ENCODE data around the gene SLIT3. TPM values are rescaled to one million over a fixed set of nuclear protein-coding genes. Genes with fewer than 3 reads are reported as not detected.

Gene SLIT3
- total RNA-seq, 1 donor from 2014 or later, result 0.75 TPM

- intact Hi-C loops (cut with micrococcal nuclease), result no loop called here
- Mint-ChIP-seq H3K27me3 (peaks cover 15% of the 10 kb centered on the region), H3K36me3 (ENCODE audit: low read depth) (no peaks in the 10 kb centered on the region), H3K27ac (no peak overlapping the region), H3K9me3 (peaks cover 3% of the 10 kb centered on the region), H3K4me3 (no peak overlapping the region), H3K4me1 (no peaks in the 10 kb centered on the region)
- DNase-seq, result no peak
Measured at GRCh38 chr5:168969326-168969886, 331.5 kb downstream of the SLIT3 start.

DNA sequence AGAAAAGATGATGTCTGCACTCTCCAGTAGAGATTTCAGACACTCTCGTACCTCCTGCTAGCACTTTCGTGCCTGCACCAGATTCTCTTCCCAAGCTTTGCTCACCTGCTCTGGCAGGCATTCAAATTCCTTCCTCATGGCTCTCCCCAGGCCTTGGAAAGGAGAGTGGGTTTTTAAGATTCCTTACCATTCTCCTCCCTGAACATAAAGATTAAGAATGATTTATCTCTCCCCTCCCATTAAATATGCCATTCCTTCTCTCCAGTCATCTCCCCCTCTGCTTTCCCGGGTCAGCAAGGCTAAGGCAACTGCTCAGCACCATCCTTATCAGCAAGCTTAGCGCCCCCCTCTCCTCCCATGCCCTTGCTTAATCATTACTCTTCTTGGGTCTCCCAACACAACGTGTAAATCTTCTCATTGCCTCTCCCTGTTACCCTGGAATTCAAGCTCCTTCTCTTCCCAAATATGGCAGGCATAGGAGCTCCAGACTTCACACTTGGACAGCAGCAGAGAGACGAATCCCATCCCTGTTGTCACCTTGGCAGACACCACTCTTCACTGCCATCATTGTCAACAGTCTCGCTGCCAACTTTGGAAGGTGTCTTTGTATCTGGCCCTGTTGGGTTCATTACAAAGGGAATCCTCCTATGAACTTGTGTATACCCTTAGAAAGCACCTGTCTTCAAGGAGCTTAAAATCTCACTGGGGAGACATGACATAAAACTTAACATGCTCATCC is 332.9 kb downstream of the SLIT3 start:
- Mint-ChIP-seq H3K36me3 (ENCODE audit: low read depth) (no peaks in the 10 kb centered on the region), H3K4me3 (no peak overlapping the region), H3K27ac (no peak overlapping the region), H3K27me3 (peaks cover 13% of the 10 kb centered on the region), H3K4me1 (no peaks in the 10 kb centered on the region), H3K9me3 (peaks cover 3% of the 10 kb centered on the region)
- intact Hi-C loops (cut with micrococcal nuclease), result no loop called here
- no peak for DNase-seq

DNA sequence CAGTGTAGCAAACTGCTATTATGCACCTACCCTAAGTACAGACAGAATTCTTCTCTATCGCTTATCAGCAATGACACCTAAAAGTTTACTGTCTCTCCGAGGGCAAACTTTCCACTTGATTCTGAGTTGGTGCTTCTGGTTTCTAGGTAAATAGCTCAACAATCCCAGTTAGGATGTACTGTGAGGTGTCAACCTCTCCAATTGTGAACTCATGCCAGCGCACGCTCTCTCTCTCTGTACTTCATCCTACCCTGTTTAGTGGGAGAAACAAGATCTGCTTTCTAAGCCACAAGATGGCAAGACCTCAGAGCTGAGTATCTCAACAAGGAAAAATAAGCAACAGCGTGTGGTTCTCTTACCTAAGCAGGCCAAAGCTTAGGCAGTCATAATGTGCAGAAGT is 335.3 kb downstream of the SLIT3 start:
- Mint-ChIP-seq H3K4me1 (peaks cover 2% of the 10 kb centered on the region), H3K4me3 (no peak overlapping the region), H3K27me3 (peaks cover 8% of the 10 kb centered on the region), H3K9me3 (peaks cover 3% of the 10 kb centered on the region), H3K27ac (no peak overlapping the region), H3K36me3 (ENCODE audit: low read depth) (no peaks in the 10 kb centered on the region)
- intact Hi-C loops (cut with micrococcal nuclease), result no loop called here
- DNase-seq, result no peak

GRCh38 chr5:168964182-168964581 is 336.8 kb downstream of the SLIT3 start:
- Mint-ChIP-seq H3K4me1 (peaks cover 2% of the 10 kb centered on the region), H3K36me3 (ENCODE audit: low read depth) (no peaks in the 10 kb centered on the region), H3K4me3 (no peak overlapping the region), H3K27ac (no peak overlapping the region), H3K27me3 (peaks cover 8% of the 10 kb centered on the region), H3K9me3 (peaks cover 3% of the 10 kb centered on the region)
- intact Hi-C loops (cut with micrococcal nuclease), result no loop called here
- DNase-seq, result no peak

DNA sequence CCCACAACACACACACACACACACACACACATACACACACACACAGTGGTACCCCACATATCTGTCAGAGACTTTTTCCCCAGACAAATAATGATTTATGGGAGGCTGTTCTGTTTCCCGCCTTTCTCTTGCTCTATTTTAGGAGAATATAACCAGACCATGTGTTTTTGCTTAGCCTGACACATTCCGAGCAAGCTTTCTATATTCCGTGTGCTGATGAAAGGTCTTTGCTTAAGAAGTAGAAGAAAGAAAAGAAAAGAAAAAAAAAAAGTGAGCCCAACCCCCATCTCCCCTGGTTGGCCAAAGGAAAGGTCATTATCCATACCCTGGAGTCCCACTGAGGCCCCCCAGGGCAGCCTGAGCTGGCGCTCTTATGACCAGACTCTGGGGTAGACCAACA is 338.6 kb downstream of the SLIT3 start:
- intact Hi-C loops (cut with micrococcal nuclease), result no loop called here
- H3K27me3 Mint-ChIP-seq, result peaks cover 8% of the 10 kb centered on the region
- H3K9me3 Mint-ChIP-seq, result no peaks in the 10 kb centered on the region
- no peaks in the 10 kb centered on the region for H3K36me3 Mint-ChIP-seq (ENCODE audit: low read depth)
- no peak overlapping the region for H3K4me3 Mint-ChIP-seq
- H3K27ac Mint-ChIP-seq, result no peak overlapping the region
- H3K4me1 Mint-ChIP-seq, result peaks cover 2% of the 10 kb centered on the region
- DNase-seq, result no peak

DNA sequence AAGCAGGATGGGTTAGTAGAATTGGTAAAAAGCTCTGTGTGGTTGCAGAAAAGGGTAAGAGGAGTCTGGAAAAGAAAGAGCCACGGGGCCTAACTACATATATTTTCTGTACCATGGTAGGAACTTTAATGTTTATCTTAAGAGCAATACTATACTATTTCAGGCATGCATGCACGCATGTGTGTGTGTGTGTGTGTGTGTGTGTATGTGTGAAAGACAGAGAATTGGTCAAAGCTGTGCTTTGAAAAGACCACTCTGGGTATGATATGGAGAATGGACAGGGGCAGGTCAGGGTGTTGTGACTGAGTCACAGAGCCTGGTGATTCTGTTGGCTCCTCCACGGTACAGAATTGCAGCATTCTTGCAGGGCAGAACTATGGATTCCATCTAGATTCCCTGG is 339.3 kb downstream of the SLIT3 start:
- Mint-ChIP-seq H3K27me3 (peaks cover 8% of the 10 kb centered on the region), H3K9me3 (no peaks in the 10 kb centered on the region), H3K4me1 (peaks cover 2% of the 10 kb centered on the region), H3K4me3 (no peak overlapping the region), H3K36me3 (ENCODE audit: low read depth) (no peaks in the 10 kb centered on the region), H3K27ac (no peak overlapping the region)
- no peak for DNase-seq
- intact Hi-C loops (cut with micrococcal nuclease), result no loop called here

GRCh38 chr5:168960497-168960896 is 340.4 kb downstream of the SLIT3 start:
- DNase-seq, result no peak
- Mint-ChIP-seq H3K4me3 (no peak overlapping the region), H3K27ac (no peak overlapping the region), H3K4me1 (peaks cover 2% of the 10 kb centered on the region), H3K9me3 (no peaks in the 10 kb centered on the region), H3K27me3 (peaks cover 2% of the 10 kb centered on the region), H3K36me3 (ENCODE audit: low read depth) (no peaks in the 10 kb centered on the region)
- intact Hi-C loops (cut with micrococcal nuclease), result no loop called here

GRCh38 chr5:168953351-168953750 is 347.6 kb downstream of the SLIT3 start:
- intact Hi-C loops (cut with micrococcal nuclease), result no loop called here
- no peak overlapping the region for H3K4me3 Mint-ChIP-seq

GRCh38 chr5:168952196-168952595 is 348.7 kb downstream of the SLIT3 start:
- Mint-ChIP-seq H3K36me3 (ENCODE audit: low read depth) (no peaks in the 10 kb centered on the region), H3K27me3 (no peaks in the 10 kb centered on the region), H3K4me3 (no peak overlapping the region), H3K27ac (no peak overlapping the region), H3K4me1 (peaks cover 4% of the 10 kb centered on the region), H3K9me3 (no peaks in the 10 kb centered on the region)
- intact Hi-C loops (cut with micrococcal nuclease), result no loop called here
- DNase-seq, result no peak

More at GRCh38 chr5:168953351-168953750, 347.6 kb downstream of the SLIT3 start:
- no peaks in the 10 kb centered on the region for H3K27me3 Mint-ChIP-seq
- H3K9me3 Mint-ChIP-seq, result no peaks in the 10 kb centered on the region
- no peaks in the 10 kb centered on the region for H3K36me3 Mint-ChIP-seq (ENCODE audit: low read depth)
- H3K4me1 Mint-ChIP-seq, result peaks cover 4% of the 10 kb centered on the region
- no peak for DNase-seq
- H3K27ac Mint-ChIP-seq, result no peak overlapping the region

GRCh38 chr5:168951769-168952168 is 349.2 kb downstream of the SLIT3 start:
- Mint-ChIP-seq H3K27me3 (no peaks in the 10 kb centered on the region), H3K4me1 (peaks cover 5% of the 10 kb centered on the region)
- intact Hi-C loops (cut with micrococcal nuclease), result no loop called here

GRCh38 chr5:168951356-168951755 is 349.6 kb downstream of the SLIT3 start:
- DNase-seq, result no peak
- H3K36me3 Mint-ChIP-seq (ENCODE audit: low read depth), result no peaks in the 10 kb centered on the region
- no peak overlapping the region for H3K4me3 Mint-ChIP-seq
- H3K27ac Mint-ChIP-seq, result no peak overlapping the region
- intact Hi-C loops (cut with micrococcal nuclease), result no loop called here
- no peaks in the 10 kb centered on the region for H3K27me3 Mint-ChIP-seq
- H3K4me1 Mint-ChIP-seq, result peaks cover 5% of the 10 kb centered on the region
- no peaks in the 10 kb centered on the region for H3K9me3 Mint-ChIP-seq

More at GRCh38 chr5:168951769-168952168, 349.2 kb downstream of the SLIT3 start:
- no peak overlapping the region for H3K4me3 Mint-ChIP-seq
- no peaks in the 10 kb centered on the region for H3K36me3 Mint-ChIP-seq (ENCODE audit: low read depth)
- DNase-seq, result no peak
- no peak overlapping the region for H3K27ac Mint-ChIP-seq
- H3K9me3 Mint-ChIP-seq, result no peaks in the 10 kb centered on the region

DNA sequence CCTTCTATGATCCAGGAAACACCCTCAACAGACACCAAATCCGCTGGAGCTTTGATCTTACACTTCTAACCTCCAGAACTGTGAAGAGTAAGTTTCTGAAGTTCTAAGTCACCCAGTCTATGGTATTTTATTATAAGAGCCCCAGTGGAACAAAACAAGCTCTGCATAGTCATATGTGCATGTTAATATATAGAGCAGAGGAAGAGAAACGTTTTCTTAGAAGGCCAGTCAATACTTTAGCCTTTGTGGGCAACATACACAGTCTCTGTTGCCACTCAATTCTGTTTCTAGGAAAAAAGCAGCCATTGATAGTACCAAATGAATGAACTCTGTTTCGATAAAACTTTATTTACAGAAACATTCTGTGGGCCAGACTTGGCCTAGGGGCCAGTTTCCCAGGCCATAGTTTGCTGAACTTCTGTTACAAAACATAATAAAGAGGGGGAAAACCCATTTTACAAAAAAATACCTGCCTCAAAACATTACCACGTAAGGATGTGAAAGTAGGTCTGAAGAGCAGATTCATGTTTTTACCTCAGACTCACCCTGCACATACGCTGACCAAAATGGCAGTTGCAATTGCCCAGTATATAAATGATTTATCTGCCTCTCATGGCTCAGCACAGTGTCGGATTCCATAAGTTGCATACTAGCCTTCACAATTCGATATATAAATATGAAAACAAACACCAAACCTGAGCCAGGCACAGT is 350.5 kb downstream of the SLIT3 start:
- Mint-ChIP-seq H3K36me3 (ENCODE audit: low read depth) (no peaks in the 10 kb centered on the region), H3K27ac (no peak overlapping the region), H3K27me3 (no peaks in the 10 kb centered on the region), H3K4me1 (peaks cover 5% of the 10 kb centered on the region), H3K9me3 (no peaks in the 10 kb centered on the region), H3K4me3 (no peak overlapping the region)
- no peak for DNase-seq
- intact Hi-C loops (cut with micrococcal nuclease), result no loop called here

GRCh38 chr5:168948746-168949145 is 352.2 kb downstream of the SLIT3 start:
- no peaks in the 10 kb centered on the region for H3K36me3 Mint-ChIP-seq (ENCODE audit: low read depth)
- intact Hi-C loops (cut with micrococcal nuclease), result loop anchor here (5.0 kb wide), 1 partner anchor 266 kb away; no protein-coding TSS in a partner anchor
- H3K4me1 Mint-ChIP-seq, result peaks cover 5% of the 10 kb centered on the region
- H3K4me3 Mint-ChIP-seq, result no peak overlapping the region
- H3K9me3 Mint-ChIP-seq, result no peaks in the 10 kb centered on the region
- DNase-seq, result no peak
- H3K27ac Mint-ChIP-seq, result no peak overlapping the region
- H3K27me3 Mint-ChIP-seq, result no peaks in the 10 kb centered on the region

DNA sequence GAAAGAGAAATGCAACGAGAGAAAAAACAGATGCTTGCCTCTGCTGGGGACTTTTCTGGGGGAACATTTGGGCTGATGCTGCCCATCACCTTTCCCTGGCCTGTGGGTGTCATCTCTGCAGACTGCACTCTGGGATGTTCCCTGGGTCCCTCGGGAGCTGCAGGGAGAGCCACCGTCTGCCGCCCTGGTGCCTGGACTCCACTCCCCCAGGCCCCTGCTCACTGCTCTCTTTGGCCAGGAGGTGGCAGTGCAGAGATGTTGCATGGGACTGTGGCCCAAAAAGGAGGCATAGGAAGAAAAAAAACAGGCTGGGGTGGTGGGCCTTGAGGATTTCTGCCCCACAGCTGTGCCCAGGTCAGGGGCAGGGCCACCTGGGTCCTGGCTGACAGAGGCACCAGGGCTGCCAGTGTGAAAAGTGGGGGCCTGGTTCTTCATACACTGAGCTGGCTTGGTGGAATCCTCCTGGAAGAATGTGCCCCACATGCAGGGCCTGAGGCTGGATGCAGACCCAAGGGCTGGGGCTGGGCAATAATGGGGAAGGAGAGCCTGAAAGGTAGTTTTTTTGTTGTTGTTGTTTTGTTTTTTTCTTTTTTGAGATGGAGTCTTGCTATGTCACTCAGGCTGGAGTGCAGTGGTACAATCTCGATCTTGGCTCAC is 353.6 kb downstream of the SLIT3 start:
- peak; percentile 72 for DNase-seq
- Mint-ChIP-seq H3K27me3 (no peaks in the 10 kb centered on the region), H3K4me1 (peaks cover 5% of the 10 kb centered on the region), H3K27ac (no peak overlapping the region), H3K36me3 (ENCODE audit: low read depth) (no peaks in the 10 kb centered on the region), H3K4me3 (no peak overlapping the region), H3K9me3 (no peaks in the 10 kb centered on the region)
- intact Hi-C loops (cut with micrococcal nuclease), result loop anchor here (1.0 to 5.0 kb wide), 2 partner anchors 265 to 634 kb away; no protein-coding TSS in a partner anchor

Data from activated CD4-positive, alpha-beta T cell treated with anti-CD3 and anti-CD28 coated beads, Interleukin-2, amount 10 ng/mL, durations not matched to agents 24 days and 14 days (primary cell).